ENCODE measurements around the gene NHERF1.

The NHERF1 gene

GRCh38 chr17:74748529-74749278, at the start of gene NHERF1:
Gene NHERF1 (plus strand): TSS chr17:74748628. CDS start chr17:74748847, 219 bp downstream.
- DNase-seq (ENCODE audit: low read depth, low spot score), result peak; percentile 65
- peak within 1 kb of the TSS; percentile 40 for H3K27ac ChIP-seq

- no peak for DNase-seq (ENCODE audit: low read depth, low spot score)
- no peak overlapping the region for H3K27ac ChIP-seq
These were observed 49.2 kb upstream of the NHERF1 start for GRCh38 chr17:74699236-74699635.

GRCh38 chr17:74702116-74702871, 46.1 kb upstream of the NHERF1 start:
- DNase-seq (ENCODE audit: low read depth, low spot score), result no peak
- no peak overlapping the region for H3K27ac ChIP-seq

GRCh38 chr17:74703311-74703710, 45.1 kb upstream of the NHERF1 start:
- no peak overlapping the region for H3K27ac ChIP-seq
- no peak for DNase-seq (ENCODE audit: low read depth, low spot score)

- no peak for DNase-seq (ENCODE audit: low read depth, low spot score)
- no peak overlapping the region for H3K27ac ChIP-seq
These were observed 43.9 kb upstream of the NHERF1 start for GRCh38 chr17:74704544-74704943.

GRCh38 chr17:74711058-74711824, 37.2 kb upstream of the NHERF1 start:
- DNase-seq (ENCODE audit: low read depth, low spot score), result no peak
- H3K27ac ChIP-seq, result no peak overlapping the region

GRCh38 chr17:74712301-74712700, 36.1 kb upstream of the NHERF1 start:
- no peak for DNase-seq (ENCODE audit: low read depth, low spot score)
- no peak overlapping the region for H3K27ac ChIP-seq

- DNase-seq (ENCODE audit: low read depth, low spot score), result no peak
- H3K27ac ChIP-seq, result no peak within 1 kb of the TSS
These were observed 35.7 kb upstream of the NHERF1 start, which contains the start of gene CD300LF for GRCh38 chr17:74712756-74713155. Gene CD300LF (minus strand): TSS chr17:74712923. CDS start chr17:74712866, 57 bp downstream.

- DNase-seq (ENCODE audit: low read depth, low spot score), result no peak
- no peak overlapping the region for H3K27ac ChIP-seq
These were observed 35.2 kb upstream of the NHERF1 start for GRCh38 chr17:74713171-74713755.

GRCh38 chr17:74715144-74715543, 33.3 kb upstream of the NHERF1 start:
- DNase-seq (ENCODE audit: low read depth, low spot score), result no peak
- H3K27ac ChIP-seq, result no peak overlapping the region

- no peak for DNase-seq (ENCODE audit: low read depth, low spot score)
- H3K27ac ChIP-seq, result no peak overlapping the region
These were observed 27.9 kb upstream of the NHERF1 start for GRCh38 chr17:74720506-74720905.

GRCh38 chr17:74722782-74723181, 25.6 kb upstream of the NHERF1 start:
- no peak overlapping the region for H3K27ac ChIP-seq
- DNase-seq (ENCODE audit: low read depth, low spot score), result no peak

GRCh38 chr17:74723891-74724290, 24.5 kb upstream of the NHERF1 start:
- no peak overlapping the region for H3K27ac ChIP-seq

GRCh38 chr17:74725111-74725510, 23.3 kb upstream of the NHERF1 start:
- DNase-seq (ENCODE audit: low read depth, low spot score), result no peak
- no peak overlapping the region for H3K27ac ChIP-seq

More at GRCh38 chr17:74723891-74724290, 24.5 kb upstream of the NHERF1 start:
- DNase-seq (ENCODE audit: low read depth, low spot score), result no peak

- H3K27ac ChIP-seq, result no peak overlapping the region
These were observed 20.3 kb upstream of the NHERF1 start for GRCh38 chr17:74728033-74728701.

GRCh38 chr17:74728702-74729075, 19.7 kb upstream of the NHERF1 start:
- DNase-seq (ENCODE audit: low read depth, low spot score), result no peak
- H3K27ac ChIP-seq, result no peak overlapping the region

More at GRCh38 chr17:74728033-74728701, 20.3 kb upstream of the NHERF1 start:
- DNase-seq (ENCODE audit: low read depth, low spot score), result no peak

GRCh38 chr17:74729368-74729767, 19.1 kb upstream of the NHERF1 start:
- no peak overlapping the region for H3K27ac ChIP-seq
- DNase-seq (ENCODE audit: low read depth, low spot score), result no peak

GRCh38 chr17:74729866-74730265, 18.6 kb upstream of the NHERF1 start:
- no peak for DNase-seq (ENCODE audit: low read depth, low spot score)
- no peak overlapping the region for H3K27ac ChIP-seq

GRCh38 chr17:74730491-74731346, 17.7 kb upstream of the NHERF1 start:
- no peak overlapping the region for H3K27ac ChIP-seq
- DNase-seq (ENCODE audit: low read depth, low spot score), result no peak
